GM15510 (cell line): ENCODE results near the gene HAGHL.

Source experiments
- POLR2A ChIP-seq: IDR thresholded peaks from 3 replicates; pipeline ENCODE4 v1.6.1; 2011; ENCODE audit warnings: borderline replicate concordance; ENCODE audit not compliant: insufficient read length; ENCODE audit errors: extremely low read depth

Gene HAGHL

DNA sequence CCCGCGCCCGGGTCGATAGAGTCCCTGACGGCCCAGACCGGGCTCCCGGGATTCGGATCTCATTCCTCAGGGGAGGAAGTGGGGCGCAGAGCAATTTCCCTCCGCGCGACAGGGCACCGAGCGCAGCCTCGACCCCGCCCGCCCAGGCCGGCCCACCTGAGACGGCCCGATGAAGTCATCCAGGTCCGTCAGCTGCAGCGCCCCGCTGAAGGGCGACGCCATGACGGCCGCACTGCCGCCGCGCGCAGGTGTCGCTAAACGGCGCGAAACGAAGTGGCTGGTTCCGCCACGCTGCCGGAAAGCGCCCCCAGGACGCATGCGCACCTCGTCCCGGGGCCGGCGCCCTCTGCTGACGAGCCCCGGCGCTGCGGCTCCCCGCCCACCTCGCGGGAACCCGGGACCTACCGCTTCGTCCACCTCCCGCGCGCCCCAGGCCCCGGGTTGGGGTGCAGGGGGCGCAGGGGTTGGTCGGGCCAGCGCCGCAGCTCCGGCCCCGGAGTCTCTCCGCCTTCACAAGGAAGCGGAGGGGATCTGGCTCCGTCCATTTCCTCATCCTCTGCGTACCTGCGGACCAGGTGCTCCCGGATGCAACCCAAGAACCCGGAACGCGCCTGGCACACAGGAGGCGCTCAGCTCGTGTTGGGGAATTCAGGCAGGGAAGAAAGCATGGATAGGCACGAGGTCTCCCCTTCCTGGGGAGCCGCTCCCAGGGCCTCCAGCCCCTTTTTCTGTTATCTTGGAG is 14.0 kb downstream of the HAGHL start, which contains the start of gene CIAO3:
CIAO3 (minus strand) TSS at position 234 of the 742 bp plus-strand sequence; CDS start at position 222, 12 bp downstream.
- peak; percentile 74 for TF ChIP-seq POLR2A

- no peak for TF ChIP-seq POLR2A
Measured at GRCh38 chr16:741986-742629, 15.2 kb downstream of the HAGHL start.

DNA sequence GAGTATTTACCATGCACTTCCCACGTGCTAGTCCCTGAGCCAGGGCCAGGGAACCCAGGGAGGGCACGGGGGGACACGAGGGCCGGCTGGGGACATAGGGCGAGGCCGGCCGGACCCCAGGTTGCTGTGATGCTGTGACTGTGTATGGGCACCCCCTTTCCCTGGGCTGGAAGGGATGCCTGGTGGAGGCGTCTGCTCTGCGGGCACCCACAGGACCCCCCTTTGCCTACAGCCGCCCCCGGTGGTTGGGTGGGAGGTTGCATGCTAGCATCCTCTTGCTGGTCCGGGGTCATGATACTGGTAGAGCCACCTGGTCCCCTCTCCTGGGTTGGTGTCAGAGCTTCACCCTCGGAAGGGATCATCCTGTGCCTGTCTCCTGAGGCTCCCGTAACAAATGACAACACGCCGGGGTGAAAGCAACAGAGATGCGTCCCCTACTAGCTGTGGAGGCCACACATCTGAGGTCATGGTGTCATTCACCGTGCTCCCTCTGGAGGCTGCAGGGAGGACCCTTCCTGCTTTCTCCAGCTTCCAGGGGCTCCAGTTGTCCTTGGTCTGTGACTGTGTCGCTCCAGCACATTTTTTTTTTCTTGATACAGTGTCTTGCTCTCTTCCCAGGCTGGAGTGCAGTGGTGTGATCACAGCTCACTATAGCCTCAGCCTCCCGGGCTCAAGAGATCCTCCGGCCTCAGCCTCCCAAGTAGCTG is 17.0 kb downstream of the HAGHL start:
- TF ChIP-seq POLR2A, result no peak

DNA sequence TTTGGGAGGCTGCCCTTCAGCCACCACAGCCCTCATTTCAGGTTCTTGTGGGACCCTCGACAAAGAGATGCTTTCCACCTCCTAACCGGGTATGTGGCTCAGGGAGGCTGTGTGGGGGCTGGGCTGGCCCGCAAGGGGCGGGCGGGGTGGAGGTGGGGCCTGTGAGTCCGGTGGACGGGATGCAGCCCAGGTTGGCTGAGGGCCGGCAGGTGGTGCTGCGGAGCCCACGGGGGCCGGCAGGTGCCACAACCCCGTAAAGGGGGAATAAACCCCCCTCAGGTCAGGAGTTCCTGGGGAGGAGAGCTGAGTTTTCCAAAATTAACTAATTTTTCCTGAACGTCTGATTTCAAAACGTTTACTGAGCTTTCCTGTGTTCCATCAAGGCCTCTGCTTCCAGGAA is 18.8 kb downstream of the HAGHL start:
- TF ChIP-seq POLR2A, result no peak

DNA sequence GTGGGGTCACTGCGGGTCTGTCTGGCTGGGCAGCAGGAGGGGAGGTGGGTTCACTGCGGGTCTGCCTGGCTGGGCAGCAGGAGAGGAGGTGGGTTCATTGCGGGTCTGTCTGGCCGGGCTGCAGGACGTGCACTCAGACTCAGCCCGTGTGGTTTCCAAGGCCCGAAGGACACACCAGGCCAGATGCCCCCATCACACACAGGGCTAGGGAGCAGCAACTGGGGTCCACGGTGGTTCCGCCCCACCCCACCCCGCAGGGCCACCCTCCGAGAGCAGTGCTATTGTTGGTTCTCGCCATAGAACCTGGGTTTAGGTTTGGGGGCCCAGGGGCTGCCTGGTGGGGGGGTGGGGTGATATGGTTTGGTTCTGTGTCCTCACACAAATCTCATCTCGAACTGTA is 19.7 kb downstream of the HAGHL start:
- TF ChIP-seq POLR2A, result no peak

- no peak for TF ChIP-seq POLR2A
Measured at GRCh38 chr16:747978-748746, 21.3 kb downstream of the HAGHL start.

DNA sequence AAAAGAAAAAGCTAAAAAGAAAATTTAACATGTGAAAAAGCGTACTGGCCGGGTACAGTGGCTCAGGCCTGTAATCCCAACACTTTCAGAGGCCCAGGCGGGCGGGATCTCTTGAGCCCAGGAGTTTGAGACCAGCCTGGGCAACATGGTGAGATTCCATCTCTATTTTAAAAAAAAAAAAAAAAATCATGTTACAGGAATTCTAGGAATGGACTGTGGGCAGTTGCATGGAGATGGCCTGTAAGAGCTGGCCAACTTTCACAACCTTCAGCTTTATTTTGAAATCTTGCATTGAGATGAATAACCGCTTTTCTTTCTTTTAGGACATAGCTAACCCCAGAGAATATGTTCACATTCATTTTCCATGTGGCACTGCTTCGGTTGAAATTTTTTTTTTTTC is 22.1 kb downstream of the HAGHL start:
- no peak for TF ChIP-seq POLR2A

GRCh38 chr16:750485-750884 is 23.6 kb downstream of the HAGHL start:
- no peak for TF ChIP-seq POLR2A

DNA sequence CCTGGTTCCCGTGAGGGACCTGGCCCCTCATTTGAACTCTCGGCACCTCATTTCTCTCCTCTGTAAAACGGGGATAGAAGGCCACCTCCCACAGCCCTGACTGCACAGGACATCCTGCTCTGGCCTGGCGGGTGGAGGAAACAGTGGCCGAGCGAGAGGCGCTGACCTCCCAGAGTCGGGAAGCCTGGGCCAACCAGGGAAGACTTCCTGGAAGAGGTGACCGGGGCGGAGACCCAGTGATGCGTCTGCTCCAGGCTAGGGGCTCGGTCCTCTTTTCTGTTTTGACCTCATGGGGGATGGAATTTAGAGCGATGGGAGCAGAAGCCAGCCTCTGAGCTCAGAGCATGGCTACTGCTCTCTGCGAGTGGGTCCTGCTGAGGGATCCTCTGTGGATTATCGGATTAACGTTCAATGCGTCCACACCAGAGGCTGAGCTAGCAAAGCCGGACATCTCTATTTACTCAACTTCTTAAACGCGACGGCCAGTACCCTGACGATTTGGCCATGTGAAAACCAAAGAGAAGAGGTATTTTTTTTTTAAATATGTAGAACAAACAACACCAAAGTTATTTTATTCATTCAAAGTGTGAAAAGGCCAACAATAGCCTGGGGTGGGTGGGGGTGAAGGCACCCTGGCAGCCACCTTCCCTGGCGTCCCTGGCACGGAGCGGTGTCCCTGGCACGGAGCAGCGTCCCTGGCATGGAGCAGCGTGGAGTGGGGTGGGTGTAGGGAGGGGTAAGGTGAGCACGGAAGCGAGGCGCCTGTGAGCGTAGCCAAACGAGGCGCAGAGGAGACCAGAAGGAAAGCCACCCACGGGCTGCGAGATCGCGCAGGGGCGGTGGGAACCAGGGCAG is 24.5 kb downstream of the HAGHL start:
- TF ChIP-seq POLR2A, result no peak

DNA sequence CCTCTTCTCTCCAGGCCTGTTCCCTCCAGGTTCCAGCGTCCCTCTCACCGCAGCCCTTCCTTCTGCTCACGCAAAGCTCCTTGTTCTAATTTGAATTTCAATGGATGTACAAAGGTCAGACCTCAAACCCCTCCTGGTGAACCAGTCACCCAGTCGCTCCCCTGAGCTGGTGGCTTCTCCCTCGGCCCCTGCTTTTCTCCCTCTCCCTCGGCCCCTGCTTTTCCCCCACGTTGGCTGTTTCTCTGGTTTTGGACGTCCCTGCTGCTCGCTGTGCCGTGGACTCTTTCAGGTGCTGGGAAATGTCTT is 25.1 kb downstream of the HAGHL start:
- no peak for TF ChIP-seq POLR2A

DNA sequence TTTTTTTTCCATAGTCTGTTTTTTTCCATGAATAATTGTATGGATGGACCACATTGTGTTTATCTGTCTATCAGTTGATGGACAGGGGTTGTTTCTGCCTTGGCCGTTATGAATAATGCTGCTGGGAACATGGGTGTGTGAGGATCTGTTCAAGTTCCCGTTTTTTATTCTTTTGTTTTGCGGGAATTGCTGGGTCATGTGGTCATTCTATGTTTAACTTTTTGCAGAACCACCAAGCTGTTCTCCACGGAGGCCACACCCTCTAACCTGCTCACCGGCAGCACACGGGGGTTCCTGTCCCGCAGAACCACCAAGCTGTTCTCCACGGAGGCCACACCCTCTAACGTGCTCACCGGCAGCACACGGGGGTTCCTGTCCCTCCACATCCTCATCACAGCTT is 27.8 kb downstream of the HAGHL start:
- no peak for TF ChIP-seq POLR2A

- TF ChIP-seq POLR2A, result no peak
Measured at GRCh38 chr16:756428-756827, 29.5 kb downstream of the HAGHL start.

DNA sequence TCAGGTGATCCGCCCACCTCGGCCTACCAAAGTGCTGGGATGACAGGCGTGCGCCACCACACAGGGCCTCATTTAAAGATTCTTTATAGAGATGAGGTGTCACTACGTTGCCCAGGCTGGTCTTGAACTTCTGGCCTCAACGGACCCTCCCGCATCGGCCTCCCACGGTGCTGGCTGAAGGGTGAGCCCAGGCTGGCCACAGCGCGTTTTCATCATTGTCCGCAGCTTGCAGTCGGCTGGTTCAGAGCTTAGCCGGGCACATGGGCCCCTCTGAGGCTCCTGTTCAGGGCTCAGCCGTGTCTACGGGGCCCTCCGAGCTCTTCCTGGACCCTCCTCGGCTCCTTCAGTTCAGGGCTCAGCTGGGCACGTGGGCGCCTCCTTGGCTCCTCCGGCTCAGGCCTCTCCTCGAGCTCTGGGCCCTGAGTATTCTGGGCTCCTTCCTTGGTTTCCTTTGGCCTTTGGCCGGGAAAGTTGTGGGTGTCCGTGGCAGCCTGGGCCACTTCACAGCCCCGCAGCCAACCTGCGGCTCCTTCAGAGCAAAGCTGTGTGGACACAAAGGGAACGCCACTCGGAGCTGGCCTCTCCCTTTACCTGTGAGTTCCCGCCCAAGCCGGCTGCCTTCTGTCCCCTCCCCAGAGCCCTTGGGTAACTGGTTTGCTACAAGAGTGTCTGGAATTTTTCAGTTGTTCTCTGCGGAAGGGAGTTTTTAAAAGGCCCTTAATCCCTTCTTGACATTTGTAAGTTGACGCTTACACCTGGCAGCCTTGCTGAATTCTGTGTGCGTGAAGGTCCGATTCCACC is 32.4 kb downstream of the HAGHL start:
- TF ChIP-seq POLR2A, result no peak

DNA sequence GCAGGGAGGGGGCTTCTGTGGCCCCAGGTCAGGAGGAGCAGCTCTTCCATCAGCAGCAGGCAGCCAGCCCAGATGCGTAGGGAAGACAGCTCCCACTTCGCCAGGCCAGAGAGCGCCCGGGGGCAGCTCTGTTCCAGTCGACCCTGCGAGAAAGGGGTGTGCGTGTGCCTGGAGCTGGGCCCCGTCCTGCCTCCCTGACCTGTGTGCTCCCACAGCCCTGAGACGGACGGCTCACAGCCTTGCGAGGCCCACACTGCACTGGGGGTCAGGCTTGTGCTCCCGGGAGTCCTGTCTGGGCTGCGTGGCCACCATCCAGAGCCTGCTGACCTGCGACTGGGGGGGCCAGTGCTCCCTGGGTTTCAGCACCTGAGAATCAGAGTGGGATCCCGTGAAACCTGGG is 33.2 kb downstream of the HAGHL start:
- TF ChIP-seq POLR2A, result no peak
